Endothelial cell of hepatic sinusoid (primary cell): ENCODE measurements around the gene KLHL22.
"Not testable (repeated sequence)": the region's sequence is repeated elsewhere in the genome, so short reads cannot be mapped to it uniquely, and the experiment has no call there.

Experiments
- in situ Hi-C: cut with HindIII; loops from 2 replicates; pipeline ENCODE4 v1.10.0; 2017; ENCODE audit warnings: low sequenced_read_pairs

The KLHL22 gene

DNA sequence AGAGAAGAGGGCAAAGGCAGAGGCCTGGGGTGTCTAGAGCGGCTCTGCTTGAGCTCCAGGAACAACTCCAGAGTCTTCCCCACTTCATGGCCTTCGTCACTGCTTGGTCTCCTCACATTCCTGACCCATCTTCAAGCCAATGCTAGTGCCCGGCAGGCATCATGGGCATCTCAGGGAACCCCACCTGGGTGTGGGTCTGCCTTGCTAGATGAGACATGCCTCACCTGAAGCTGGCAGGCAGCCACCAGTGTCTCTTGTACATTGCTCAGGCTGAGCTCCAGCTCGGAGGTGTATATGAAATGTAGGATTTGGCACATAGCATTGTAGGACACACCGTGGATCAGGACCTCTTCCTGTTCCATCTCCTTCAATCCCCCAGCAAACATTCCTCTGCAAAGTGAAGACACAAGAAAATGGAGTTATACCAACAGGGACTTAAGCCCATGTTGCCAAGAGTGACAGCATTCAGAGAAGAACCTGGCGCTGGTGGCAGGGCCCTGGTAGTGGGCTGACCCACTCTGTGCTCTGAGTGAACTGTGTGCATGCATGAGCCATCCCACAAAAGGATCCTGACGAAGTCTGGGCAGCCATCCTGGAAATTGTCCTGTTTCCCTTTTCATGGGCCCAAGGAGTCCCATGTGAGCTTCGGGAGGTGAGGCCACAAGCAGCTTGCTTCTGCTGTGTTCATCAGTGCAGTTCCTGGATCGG lies 24.3 kb downstream of the KLHL22 start:
- in situ Hi-C loops: no loop called here

DNA sequence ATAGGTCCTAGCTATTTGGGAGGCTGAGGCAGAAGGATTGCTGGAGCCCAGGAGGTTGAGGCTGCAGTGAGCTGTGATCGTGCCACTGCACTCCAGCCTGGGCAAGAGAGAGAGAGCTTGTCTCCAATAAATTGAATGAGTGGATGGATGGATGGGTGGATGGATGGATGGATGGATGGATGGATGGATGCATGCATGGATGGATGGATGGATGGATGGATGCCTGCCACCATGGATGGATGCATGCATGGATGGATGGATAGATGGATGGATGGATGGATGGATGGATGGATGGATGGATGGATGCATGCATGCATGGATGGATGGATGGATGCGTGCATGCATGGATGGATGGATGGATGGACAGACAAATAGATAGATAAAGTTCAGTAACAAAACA lies 25.1 kb downstream of the KLHL22 start:
- in situ Hi-C loops: not testable (repeated sequence)

DNA sequence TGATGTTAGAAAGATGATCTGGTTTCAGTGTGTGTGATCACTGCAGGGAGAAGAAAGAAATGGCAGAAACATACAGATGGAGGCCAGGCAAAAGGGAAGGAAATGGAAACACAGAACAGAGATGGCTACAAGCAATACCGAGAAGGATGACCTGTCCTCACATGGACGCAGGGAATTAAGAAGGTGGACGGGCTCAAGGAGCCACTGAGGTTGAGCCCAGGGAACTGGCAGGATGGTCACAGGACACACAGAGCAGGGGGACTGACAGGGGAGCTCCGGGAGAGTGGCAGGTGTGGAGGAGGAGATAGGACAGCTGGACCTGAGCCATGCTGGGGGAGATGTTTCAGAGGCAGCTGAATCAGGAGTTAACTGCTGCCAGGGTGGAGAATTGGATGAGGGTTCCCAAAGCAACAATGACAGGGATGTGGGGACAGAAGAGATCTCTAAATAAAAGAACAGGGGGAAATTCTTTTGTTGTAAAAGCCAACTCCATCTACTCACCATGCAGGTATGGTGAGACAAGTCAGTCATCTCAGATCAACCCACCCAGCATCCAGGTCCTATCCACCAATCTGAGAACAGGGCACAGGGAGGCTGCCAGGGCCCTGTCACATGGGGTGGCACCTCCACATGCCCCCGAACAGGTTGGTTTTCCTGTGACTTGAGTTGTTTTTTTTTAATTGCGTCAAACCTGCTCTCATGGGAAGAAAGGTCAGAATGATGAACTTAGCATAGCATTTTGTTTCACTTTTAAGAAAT lies 26.3 kb downstream of the KLHL22 start:
- in situ Hi-C loops: no loop called here

DNA sequence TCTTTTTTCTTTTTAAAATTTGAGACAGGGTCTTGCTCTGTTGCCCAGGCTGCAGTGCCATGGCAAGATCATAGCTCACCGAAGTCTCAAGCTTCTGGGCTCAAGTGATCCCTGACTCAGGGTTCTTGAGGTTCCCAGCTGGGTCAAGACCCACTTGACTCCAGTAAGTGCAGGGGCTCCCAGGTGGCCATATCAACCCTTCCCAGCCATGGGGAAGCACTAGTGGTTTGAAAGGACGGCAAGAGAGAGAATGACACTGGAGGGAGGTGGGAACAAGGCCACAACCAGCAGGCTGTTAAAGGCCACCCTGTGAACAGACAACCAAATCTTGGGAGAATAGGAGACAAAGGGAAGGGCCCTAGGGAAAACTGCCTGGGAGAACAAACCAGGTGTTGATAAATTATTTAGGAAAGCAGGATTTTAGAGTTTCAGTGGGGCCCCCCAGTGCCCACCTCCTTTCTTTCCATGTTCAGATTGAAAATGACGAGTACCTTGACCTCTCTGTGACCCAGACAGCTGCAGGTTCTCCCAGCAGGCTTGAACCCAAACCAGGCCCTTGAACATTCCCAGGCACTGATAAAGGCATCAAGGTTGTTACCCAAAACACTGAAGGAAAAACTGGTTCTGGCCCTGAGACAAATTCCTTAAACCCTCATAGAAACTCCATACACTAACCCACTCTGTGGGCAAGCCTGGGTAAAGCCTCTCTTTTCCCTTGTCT lies 28.8 kb downstream of the KLHL22 start:
- in situ Hi-C loops: no loop called here

DNA sequence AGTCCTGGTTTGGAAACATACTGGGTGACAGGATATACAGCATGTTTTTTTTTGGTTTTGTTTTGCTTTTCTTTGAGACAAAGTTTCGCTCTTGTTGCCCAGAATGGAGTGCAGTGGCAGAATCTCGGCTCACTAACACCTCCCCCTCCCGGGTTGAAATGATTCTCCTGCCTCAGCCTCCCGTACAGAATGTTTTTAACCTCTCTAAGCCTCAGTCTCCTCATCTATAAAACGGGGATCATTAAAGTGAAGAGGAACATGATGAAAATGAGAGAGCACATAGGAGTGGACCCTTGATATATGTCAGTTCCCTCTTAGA lies 29.9 kb downstream of the KLHL22 start:
- in situ Hi-C loops: no loop called here

DNA sequence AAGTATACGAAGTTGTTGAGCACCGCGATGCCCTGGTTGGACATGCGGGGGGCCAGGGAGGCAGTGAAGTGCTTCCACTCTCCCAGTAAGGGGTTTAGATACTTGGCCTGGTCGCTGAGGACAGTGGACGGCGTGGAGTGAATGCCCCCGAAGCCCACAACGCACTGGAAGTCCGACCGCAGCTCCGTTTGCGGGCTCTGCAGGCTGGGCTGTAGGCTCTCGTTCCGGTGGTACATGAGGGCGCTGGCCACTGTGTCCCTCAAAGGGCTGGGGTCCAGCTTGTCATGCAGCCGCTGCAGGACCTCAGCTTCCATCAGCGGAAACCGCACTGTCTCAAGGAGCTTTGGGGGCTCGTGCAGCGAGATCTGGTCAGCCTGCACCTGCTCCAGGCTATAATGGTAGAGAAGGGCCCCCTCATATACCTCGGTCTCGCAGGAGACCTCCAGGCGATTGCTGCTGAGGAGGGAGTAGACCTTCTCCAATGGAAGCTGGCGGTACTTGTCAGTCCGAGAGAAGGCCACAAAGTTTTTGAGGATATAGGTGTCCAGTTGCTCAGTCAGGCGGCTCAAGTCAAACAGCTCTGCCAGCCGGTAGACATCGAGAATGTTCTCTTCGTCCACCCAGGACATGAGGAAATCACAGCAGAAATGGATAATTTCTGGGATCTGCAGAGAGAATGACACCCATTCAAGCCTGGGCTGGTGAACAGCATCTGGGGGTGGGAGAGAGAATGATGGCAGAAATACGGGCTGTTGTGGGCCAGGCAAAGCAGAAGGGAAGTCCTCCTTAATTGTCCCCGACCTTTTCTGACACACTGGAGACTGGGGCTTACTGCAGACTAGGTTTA lies 30.5 kb downstream of the KLHL22 start:
- in situ Hi-C loops: no loop called here

DNA sequence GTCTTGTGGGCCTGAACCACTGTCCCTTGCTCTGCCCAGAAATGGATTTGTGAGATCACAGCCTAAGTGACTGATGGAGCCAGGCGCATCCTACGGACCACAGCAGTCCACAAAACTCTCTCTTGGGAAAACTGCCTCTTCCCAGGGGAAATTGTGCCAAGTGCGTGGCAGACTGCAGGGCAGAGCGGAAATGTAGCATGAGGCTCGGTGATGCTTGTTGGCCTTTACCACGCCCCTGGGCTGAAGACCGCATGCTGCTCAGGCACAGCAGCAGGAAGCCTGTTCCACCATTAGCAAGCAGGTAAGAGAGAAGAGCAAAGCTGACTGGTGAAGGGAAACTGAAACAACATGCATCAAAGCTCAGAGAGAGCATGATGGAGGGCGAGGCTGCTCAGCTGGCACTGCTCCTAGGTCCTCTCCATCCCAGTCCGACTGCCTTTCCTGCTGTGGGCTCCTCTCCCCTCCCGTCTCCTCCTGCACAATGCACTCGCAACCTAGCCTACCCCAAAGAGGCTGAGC lies 31.4 kb downstream of the KLHL22 start:
- in situ Hi-C loops: no loop called here

DNA sequence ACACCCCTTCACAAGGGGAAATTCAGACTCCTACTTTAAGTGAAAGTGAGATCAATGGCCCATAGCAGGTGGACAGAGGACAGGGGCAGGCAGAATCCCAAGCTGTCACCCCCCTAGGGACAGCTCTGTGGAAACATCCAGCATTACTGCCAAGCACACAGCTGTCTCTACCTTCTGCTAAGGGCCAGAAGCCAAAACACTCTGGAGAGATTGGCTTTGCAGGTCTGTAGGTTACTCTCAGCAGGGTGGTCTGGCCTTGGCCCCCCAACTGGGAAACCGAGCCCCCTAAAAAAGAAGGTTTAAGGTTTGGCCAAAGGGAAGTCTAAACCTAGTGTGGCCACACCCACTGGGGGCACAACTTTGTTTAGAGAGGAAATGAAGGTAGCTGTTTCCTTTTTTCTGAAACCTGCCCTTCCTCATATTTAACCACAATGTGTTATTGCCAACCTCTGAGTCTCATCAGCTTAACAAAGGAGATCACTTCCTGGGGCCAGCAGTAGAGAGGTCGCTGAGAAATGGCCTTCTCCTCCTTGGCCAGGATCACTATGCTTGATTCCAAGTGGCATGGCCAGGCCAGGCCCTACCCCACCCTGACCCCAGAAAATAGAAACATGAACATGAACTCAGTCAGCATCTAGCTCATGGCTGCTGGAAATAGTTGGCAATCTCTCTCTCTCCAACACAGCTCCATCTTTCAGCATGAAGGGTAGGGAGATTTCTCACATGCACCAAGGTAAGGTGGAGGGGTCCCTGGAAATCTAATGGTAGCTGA lies 32.1 kb downstream of the KLHL22 start:
- in situ Hi-C loops: no loop called here

DNA sequence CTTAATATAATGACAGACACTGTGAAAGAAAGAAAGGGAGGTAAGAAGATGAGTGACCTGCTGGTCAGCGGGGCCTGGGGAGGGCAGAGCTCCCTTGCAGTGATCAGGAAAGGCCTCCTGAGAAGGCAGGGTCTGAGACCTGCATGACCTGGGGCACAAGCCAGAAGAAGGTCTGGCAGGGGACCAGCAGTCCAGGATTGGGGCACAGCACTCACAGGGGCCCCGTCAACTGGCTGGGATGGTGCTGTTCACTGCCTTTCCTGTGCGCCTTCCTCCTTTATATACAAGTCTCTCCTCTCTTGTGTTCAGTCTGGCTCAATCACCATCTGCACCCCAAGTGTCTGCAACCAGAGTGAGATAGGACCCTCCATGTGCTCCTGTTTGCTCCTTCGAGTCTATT lies 35.7 kb downstream of the KLHL22 start:
- in situ Hi-C loops: loop anchor here (5.0 kb wide), 1 partner anchor 38 kb away; no protein-coding TSS in a partner anchor

DNA sequence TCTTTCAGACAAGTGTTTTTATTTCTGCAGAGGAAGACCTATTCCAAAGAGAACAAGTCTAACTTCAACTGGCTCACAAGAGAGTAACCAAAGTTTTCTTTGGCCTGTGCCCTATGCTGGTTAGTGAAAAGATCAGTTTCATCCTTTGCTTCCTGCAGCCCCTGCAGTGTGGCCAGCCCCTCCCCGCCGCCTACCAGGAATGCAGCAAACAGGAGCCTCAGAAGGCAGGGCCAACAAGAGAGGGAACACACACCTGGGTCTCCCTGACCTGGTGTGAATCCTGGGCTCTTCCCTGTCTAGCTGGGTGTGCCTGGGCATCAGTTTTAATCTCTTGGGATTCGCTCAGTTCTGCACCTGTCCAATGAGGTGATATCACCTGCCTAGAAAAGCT lies 36.4 kb downstream of the KLHL22 start:
- in situ Hi-C loops: loop anchor here (5.0 kb wide), 1 partner anchor 37 kb away; no protein-coding TSS in a partner anchor

DNA sequence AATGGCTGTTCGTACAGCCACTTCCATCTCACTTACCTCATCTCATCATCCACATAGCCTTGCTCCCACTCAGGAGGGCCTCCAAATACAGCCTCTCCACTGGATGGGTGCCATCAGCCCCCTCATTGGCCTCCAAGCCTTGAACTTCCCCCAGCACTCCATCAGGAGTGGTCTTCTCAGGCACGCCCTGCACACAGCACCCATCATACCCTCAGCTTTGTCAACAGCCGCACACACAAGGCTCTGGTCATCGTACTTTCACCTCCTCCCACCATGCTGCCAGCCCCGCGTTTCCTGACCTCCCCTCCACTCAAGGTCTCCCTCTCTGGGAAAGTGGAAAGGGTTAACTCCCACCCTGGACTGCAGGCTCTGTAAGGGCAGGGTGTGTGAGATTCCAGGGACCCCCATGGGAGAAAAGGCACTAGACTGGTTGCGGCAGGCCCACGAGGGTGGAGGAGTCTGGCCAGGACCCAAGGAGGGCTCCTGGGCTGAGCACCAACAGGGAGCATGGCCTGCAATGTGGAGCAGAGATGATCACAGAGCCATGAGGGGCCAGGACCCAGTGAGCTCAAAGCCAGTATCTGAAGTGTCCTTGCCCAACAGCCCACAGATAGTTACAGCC lies 37.0 kb downstream of the KLHL22 start:
- in situ Hi-C loops: loop anchor here (5.0 kb wide), 1 partner anchor 36 kb away; no protein-coding TSS in a partner anchor

DNA sequence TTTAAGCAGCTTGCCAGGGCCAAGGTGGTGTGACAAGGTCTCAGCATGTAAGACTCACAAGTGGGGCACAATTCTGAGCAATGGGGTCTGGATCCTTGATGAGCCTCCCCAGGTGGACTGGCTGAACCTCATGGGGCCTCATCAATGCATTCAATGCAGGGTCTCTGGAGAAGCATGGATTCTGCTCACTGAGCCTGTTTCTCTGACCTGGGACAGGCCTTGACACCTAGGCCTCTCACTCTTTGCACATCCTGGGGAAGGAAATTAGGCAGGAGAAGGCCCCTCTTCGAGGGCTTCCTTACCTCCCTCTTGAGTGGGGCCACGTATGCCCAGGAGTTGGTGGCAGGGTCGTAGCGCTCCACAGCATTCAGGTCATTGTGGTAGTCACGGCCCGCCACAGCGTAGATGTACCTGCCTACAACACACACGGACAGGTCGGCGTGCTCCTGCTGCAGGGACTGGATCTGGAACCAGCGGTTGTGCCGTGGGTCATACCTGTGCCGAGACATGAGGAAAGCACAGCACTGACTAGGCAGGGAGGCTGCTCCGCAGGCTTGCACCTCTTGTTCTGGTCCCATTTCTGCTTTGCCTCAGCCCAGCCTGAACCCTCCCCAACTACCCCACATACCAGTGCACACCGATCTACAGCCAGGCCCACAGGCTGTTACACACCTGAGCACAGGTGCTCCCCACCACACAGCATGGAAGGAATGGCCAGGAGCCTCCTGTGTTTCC lies 37.9 kb downstream of the KLHL22 start:
- in situ Hi-C loops: loop anchor here (5.0 kb wide), 1 partner anchor 35 kb away; no protein-coding TSS in a partner anchor

DNA sequence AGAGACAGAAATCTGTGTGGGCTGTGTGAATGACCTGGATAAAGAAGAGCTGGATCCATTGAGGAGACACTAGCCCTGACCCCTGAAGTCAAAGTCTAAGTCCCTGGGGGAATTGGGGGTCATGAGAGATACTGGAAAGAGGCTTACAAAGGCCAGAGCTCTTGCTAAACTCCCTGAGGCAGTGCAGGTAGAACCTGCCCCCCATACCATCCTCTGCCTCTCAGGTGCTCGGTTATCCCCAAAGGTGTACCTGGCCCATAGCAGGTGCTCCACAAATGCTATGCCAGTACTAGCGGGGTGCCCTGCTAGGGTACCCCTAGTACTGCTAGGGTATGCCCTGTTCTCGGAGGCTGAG lies 38.9 kb downstream of the KLHL22 start:
- in situ Hi-C loops: loop anchor here (5.0 kb wide), 1 partner anchor 34 kb away; no protein-coding TSS in a partner anchor

DNA sequence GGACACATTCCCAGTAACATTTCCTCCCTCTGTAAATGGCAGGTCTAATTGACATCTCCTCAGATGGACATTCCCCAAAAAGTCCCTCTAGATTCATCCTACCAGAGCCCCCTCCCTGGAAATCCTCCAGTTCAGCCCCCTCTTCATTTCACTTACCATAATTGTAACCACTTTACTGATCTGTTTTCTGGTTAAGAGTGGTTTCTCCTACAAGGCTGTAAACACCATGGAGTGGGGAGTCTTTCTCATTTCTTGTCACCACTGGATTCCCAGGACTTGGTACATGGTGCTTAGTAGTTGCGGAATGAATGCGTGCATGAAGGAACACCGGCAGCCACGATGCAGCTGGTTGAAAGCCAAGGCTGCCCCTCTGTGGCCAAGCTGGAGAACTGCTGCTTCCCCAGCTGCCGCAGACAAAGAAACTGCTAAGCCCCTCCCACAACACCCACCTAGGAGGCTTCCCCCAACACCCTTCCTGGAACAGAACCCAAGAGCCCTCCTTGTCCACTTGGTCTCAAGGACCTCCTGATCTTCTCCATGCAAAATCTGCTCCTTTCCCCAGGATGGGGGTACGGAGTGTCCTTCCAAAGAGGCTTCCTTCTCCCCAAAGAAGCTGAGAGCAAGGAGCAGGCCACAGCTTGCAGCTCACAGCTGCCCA lies 39.4 kb downstream of the KLHL22 start:
- in situ Hi-C loops: loop anchor here (5.0 kb wide), 1 partner anchor 34 kb away; no protein-coding TSS in a partner anchor

DNA sequence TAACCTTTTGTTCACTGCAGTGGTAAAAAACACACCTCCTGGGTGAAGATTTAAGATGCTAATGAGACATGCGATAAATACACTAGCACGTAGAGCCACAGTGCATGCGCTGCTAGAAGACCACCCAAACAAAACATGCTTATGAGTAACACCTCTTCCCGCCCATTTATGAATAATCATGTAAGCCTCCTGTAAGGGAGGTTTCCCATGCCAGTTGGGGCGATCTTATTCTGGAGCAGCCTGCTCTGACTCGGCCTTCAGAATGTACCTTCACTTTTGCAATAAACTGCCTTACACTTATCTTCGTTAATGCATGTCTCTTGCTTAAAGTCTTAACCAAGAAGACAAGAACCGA lies 39.9 kb downstream of the KLHL22 start:
- in situ Hi-C loops: loop anchor here (5.0 kb wide), 1 partner anchor 33 kb away; no protein-coding TSS in a partner anchor

DNA sequence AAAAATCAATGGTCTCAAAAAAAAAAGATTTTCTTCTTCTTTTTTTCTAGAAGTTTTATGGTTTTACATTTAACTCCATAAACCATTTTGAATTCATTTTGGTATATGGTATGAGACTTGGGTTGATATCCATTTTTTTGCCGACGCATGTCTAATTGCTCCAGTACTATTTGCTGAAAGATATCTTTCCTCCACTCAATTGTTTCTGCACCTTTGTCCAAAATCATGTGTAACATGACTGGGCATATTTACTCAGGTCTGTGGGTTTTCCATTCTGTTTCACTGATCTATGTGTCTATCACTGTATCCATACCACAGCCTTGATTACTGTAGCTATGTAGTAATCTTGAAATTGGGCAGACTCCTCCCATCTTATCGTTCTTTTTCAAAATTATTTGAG lies 42.4 kb downstream of the KLHL22 start:
- in situ Hi-C loops: no loop called here

DNA sequence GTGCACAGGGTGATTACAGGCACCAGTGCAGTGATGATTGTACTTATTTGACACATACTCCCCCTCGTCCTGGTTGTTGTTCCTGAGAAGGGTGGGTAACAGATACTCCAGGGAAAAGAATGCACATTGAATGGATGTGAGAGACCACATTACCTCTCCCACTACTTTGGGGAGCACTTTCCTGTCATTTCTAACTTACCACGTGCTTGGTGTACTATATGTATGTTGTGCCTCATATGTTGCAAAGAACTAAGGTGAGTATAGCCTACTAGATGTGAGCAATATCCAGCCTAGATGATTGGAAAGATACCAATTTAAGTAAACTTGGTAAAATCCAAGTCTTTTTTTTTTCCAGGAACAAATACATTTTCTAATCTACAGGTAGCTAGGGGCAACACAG lies 43.7 kb downstream of the KLHL22 start:
- in situ Hi-C loops: no loop called here

DNA sequence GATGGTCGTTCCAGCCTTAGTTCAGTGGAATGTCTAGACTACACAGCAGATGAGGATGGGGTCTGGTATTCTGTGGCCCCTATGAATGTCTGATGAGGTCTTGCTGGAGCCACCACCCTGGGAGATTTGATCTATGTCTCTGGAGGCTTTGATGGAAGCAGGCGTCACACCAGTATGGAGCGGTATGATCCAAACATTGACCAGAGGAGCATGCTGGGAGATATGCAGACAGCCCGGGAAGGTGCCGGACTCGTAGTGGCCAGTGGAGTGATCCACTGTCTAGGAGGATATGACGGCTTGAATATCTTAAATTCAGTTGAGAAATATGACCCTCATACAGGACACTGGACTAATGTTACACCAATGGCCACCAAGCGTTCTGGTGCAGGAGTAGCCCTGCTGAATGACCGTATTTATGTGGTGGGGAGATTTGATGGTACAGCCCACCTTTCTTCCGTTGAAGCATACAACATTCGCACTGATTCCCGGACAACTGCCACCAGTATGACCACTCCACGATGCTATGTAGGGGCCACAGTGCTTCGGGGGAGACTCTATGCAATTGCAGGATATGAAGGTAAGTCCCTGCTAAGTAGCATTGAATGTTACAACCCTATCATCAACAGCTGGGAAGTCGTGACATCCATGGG lies 44.3 kb downstream of the KLHL22 start:
- in situ Hi-C loops: not testable (repeated sequence)
